GM18867 (cell line): ENCODE measurements around the gene CIAO2B.
"Not testable (repeated sequence)": the region's sequence is repeated elsewhere in the genome, so short reads cannot be mapped to it uniquely, and the experiment has no call there.

Experiments used
- ATAC-seq: cut with Tn5 transposase; IDR thresholded peaks from one replicate; pipeline ENCODE4 v1.9.1; 2021; ENCODE audit warnings: mild to moderate bottlenecking, moderate library complexity; ENCODE audit not compliant: unreplicated experiment

CIAO2B gene

DNA sequence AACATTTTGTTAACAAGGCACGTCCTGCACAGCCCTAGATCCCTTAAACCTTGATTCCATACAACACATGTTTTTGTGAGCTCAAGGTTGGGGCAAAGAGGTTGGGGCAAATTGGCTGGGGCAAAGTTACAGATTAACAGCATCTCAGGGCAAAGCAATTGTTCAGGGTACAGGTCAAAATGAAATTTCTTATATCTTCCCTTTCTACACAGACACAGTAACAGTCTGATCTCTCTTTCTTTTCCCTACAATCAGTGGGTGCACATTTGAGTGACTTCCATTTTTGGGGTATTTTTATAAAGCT lies 21.9 kb upstream of the CIAO2B start:
- not testable (repeated sequence) for ATAC-seq

GRCh38 chr16:66955363-66956153 lies 21.4 kb upstream of the CIAO2B start:
- not testable (repeated sequence) for ATAC-seq

GRCh38 chr16:66954097-66954659 lies 20.0 kb upstream of the CIAO2B start:
- ATAC-seq: no peak

GRCh38 chr16:66953462-66954096 lies 19.4 kb upstream of the CIAO2B start:
- no peak for ATAC-seq

- ATAC-seq: no peak
Measured at GRCh38 chr16:66952430-66953110, 18.4 kb upstream of the CIAO2B start.

DNA sequence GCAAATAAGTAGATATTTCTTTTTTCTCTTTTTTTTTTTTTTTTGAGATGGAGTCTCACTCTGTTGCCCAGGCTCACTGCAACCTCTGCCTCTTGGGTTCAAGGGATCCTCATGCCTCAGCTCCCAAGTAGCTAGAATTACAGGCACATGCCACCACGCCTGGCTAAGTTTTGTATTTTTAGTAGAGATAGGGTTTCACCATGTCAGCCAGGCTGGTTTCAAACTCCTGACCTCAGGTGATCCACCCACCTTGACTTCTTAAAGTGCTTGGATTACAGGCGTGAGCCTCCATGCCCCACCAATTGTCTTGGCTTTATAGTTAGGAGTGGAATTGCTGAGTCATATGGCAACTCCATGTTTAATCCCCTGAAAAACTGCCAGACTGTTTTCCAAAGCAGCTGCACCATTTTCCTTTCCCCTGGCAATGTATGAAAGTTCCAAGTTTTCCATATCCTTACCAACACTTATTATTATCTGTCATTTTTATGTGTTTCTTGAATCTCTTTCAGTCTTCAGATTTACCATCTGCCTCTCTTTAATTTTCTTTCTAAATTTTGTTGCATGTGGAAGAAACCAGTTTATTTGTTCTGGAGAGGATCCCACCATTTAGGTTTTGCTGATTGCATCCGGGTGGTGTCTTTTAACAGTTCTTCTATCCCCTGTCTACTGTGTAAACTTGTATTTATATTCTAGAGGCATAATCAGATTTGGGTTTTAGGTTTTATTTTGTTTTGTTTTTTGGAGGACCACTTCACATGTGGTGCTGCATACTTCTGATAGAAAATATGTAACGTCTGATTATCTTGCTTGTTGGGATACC lies 17.0 kb upstream of the CIAO2B start:
- no peak for ATAC-seq

GRCh38 chr16:66950437-66950836 lies 16.2 kb upstream of the CIAO2B start:
- ATAC-seq: no peak

GRCh38 chr16:66949472-66949871 lies 15.3 kb upstream of the CIAO2B start:
- no peak for ATAC-seq

- no peak for ATAC-seq
Measured at GRCh38 chr16:66948837-66949225, 14.6 kb upstream of the CIAO2B start.

DNA sequence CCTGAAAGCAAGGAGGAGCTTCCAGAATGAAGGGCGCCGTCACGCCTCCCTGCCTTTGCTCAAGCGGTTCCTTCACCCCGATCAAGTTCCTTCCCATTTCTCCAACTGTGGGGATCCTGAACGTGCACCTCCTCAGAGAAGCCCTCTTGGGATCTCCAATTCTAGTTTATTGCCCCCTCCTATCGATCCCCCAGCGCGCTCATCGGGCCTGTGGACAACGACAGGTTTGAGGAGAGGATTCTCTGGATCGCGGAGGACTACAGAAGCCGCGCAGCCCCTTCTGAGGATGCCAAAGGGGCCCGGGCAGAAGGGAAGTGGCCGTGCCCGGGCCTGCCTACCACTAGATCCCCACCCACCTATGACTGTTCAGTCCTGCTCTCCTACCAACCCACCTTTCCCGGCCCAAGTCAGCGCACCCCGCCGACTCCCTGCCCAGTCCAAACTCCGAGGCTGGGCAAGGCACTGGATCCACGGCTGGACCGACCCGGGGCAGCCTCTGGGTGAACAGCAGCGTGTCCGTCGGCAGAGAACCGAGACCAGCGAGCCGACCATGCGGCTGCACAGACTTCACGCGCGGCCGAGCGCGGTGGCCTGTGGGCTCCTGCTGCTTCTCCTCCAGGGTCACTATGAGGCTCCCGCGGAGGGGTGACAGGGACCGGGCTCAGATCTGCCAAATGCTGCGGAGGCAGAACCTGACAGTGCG lies 14.1 kb upstream of the CIAO2B start:
- no peak for ATAC-seq

DNA sequence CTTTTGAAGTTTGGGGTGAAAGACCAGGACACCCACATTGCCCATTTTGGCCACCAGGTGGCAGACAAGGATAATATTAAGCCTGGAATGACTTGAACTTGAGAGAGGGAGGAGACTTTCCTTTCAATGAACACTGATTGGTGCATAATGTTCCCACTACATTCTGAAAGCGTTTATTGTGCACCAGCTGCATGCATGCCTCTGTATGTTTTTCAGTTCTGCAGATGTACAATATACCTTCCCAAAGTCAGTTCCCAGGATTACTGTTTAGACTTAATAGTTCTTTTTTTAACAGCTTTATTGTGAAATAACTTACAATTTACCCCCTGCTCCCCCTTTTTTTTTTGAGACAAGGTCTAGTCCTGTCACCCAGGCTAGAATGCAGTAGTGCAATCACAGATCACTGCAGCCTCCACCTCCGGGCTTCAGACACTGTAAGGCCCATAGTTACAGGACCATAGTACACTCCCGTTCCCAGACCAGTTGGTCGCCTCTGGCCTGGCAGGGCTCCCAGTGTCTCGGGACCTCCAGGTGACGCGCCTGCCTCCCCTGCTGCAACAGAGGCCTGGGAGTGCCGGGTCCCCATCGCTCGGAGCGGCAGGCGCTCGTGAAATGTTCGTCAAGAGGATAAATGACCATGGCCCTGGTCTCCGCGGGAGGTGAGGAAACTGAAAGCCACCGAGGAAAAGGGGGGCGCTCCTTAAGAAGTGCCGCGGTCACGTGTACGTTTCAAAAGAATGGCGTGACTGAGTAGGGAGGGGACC lies 13.3 kb upstream of the CIAO2B start:
- peak; percentile 69 for ATAC-seq

DNA sequence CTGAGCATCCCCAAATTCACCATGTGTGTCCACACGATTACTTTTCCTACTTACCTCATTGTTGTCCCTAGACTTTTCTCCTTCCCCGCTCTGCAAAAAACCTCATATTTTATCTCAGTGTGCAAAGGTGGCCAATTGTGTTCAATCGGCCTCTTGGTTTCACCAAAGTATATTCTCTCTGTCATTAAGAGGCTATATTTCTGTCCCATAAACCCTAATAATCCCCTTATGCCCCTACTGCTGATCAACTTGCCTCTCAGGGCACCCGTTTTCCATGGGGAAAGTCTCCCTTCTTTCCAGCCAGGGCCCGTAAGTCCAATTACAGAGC lies 12.7 kb upstream of the CIAO2B start:
- no peak for ATAC-seq

DNA sequence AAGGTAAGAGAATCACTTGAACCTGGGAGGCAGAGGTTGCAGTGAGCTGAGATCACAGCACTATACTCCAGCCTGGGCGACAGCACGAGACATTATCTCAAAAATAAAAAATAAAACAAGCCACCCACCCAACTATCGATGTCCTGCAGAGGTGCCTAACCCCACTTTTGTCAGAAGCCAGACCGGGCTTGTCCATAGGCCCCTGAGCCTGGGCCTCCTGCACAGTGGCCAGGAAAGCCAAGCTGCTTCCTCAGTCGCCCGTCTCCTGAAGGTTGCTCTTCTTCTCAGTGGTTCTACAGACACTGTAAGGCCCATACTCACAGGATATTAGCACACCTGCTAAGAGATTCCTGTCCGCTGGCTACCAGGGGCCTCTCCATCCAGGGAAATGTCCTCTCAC lies 12.3 kb upstream of the CIAO2B start:
- ATAC-seq: no peak

DNA sequence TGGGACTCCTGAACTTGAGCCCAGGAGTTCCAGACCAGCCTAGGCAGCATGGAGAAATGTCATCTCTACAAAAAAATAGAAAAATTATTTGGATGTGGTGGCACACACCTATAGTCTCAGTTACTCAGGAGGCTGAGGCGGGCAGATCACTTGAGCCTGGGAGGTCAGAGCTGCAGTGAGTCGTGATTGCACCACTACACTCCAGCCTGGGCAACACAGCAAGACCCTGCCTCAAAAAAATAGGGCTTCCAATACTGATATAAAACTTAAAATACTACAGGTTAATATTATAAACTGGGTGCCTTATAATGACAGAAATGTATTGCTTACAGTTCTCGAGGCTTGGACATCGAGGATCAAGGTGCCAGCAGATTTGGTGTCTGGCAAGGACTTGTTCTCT lies 11.7 kb upstream of the CIAO2B start:
- no peak for ATAC-seq

GRCh38 chr16:66944971-66945370 lies 10.8 kb upstream of the CIAO2B start:
- not testable (repeated sequence) for ATAC-seq

DNA sequence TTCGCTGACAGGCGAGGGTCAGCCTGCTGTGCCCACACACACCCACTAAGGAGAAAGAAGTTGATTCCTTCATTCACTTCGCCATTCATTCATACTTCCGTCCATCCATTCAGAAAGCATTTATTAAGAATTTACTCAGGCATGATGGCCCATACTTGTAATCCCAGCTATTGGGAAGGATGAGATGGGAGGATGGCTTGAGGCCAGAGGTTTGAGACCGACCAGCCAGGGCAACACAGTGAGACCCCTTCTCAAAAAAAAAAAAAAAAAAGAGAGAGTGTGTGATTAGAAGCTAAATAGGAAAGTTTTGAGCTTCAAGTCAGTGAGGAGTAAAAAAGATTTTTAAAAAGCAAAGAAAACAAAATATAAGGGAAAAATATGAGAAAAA lies 9.8 kb upstream of the CIAO2B start:
- ATAC-seq: no peak

DNA sequence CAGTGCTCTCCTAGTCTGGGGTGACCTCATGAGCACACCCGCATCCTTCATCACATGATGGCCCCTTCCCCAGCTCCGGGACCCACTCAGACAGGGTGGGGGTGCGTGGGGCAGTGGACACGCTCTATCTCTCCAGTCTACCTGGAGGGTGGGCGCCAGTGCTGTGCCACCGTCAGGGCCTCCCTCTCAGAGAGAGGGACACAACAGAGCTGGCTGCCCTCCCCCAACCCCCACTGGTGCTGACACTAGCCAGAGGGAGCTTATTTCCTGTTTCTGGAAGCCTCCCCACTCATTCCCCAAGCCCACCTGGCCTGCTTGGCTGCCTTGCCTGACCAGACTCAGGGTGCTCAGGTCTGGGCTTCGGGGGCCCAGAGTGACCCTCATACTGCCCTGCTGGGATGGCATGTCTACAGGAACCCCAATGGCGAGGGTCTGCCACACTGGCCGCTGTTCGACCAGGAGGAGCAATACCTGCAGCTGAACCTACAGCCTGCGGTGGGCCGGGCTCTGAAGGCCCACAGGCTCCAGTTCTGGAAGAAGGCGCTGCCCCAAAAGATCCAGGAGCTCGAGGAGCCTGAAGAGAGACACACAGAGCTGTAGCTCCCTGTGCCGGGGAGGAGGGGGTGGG lies 9.3 kb upstream of the CIAO2B start:
- no peak for ATAC-seq

DNA sequence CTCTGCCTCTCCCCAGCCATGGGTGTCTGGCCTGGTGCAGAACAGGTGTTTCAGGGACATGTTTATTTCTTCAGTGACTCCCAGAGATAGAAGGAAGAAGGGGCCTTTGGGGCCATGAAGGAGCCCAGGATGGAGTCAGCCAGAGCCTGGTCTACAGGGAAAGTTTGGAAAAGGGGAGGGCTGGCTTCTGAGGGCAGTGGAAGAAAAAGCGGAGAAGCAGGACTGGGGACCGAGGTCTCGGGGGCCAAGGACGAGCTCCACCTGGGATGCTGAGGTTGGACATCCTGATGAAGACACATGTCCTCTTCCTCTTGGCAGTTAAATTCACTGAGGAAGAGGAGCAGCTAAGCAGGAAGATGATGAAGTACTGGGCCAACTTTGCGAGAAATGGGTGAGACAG lies 8.8 kb upstream of the CIAO2B start:
- no peak for ATAC-seq

DNA sequence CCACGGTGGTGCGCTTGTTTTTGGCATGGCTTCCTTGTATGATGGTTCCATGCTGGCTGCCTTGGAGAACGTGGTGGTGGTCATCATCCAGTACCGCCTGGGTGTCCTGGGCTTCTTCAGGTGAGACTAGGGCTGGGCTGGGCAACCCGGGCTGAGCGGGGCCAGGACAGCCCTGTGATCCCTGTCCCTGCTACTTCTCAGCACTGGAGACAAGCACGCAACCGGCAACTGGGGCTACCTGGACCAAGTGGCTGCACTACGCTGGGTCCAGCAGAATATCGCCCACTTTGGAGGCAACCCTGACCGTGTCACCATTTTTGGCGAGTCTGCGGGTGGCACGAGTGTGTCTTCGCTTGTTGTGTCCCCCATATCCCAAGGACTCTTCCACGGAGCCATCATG lies 6.0 kb upstream of the CIAO2B start:
- no peak for ATAC-seq
